NOMO-1 (cell line): ENCODE results near the gene ECEL1.

Source experiments
- DNase-seq, 2 experiments: peaks; one replicate each; lab custom pipeline; 2025; ENCODE audit not compliant: unreplicated experiment in 2 of 2; lab: John Stamatoyannopoulos, UW

ECEL1 gene

DNA sequence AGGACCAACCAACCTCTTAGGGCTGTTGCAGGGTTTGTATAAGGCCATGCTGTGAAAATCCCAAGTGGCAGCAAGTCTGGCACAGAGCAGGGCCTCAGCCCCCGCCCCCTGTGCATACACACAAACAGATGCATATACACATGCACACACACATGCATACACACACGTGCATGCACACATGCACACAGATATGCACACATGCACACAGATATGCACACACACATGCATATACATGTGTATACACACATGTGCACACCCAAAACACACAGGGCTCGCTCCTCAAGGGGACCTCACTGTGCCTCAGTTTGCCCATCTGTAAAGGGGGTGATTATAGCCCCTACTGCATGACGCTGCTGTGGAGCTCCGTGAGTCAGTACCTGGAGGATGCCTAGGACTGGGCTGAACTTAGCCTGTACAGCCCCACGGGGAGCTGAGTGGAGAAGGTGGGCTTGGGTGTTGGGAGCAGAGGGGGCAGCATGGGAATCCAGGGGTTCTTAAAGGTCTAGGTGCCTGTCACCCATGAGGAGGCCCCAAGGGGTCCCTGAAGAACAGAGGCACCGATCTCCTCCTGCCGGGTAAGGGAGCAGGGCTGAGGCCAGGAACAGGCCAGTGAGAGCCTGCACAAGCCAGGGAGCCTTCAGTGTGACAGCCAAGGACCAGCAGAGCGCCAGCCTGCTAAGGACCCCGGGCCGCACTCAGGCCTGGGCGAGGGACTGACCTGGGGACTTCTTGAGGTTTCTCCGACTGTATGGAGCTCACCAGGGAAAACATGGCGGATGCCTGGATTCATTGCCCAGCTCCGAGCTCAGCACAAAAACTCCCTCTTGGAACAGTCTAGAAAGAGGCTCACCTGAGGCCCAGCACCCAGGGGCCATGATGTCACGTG, 55.7 kb downstream of the ECEL1 start:
- DNase-seq: no peak
